GM18499 (cell line): ENCODE data around the gene TMEM131L.
"Not testable (repeated sequence)": the region's sequence is repeated elsewhere in the genome, so short reads cannot be mapped to it uniquely, and the experiment has no call there.

Experiments used
- ATAC-seq: cut with Tn5 transposase; IDR thresholded peaks from one replicate; pipeline ENCODE4 v1.9.1; 2021; ENCODE audit warnings: moderate number of reproducible peaks; ENCODE audit not compliant: insufficient read depth, unreplicated experiment

Gene TMEM131L

DNA sequence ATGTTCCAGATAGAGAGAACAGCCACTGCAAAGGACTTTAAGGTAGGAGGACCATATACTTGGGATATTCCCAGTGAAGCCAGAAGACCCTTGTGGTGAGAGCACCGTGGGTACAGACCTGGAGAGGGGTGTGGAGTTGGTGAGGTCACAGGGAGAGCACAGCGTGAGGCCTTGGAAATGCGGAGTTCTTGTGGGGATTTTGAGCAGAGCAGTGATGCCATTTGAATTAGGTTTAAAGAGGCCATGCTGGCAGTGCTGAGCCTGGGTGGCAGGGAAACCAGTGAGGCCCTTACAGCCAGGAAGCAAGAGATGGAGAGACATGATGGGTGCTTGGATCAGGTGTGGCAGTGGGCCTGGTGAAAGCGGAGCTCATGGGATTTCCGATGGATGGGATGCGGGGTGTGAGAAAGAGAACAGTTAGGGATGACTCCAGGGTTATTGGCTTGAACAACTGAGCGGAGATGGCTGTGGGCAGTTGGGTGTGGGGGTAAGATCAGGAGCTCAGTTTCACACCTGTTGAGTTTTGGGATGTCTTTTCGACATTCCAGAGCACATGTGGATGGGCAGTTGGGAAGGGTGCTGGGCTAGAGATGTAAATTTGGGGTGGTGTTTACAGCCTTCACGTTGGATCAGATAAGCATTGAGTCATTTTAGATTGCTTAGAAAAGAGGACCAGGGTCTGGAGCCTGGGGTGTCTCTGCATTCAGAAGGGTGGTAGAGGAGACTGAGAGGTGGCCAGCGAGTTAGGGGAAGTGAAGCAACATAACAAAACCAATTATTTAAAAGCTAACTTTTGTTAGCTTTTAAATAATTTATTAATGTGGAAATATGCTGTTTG is 68.9 kb downstream of the TMEM131L start:
- no peak for ATAC-seq

DNA sequence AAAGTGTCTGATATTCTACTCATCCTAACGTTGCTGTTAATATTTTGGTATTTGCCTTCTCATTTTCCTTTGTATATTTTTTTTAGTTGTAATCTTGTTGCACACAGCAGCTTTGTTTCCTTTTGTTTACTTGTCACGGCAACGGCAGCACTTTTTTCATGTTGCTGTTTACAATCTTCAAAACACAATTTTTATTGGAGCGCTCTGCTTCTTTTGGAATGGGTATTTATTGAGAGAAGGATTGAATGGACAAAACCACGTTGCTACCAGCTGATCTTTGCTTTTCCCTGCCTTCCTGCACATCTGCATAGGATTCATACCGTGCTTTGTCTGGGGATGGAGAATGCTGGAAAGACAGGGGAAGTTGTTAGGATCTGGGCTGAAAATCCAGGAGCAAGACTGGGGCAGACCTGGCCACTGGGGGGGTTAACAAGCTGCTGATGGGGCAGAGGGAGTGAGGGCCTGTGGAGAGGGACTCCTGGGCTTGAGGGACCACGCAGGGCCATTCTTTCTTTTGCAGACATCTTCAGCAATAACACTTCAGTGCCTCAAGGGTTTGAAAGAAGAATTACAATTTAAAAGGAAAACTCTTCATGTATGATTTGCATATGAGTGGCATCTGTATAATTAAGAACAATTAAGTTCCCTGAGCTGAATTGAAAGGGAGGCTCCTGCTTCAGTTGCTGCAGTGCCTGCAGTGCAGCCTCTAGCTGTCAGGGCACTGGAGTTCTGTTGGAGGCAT is 69.8 kb downstream of the TMEM131L start:
- ATAC-seq = no peak

- ATAC-seq = no peak
Measured at GRCh38 chr4:153537493-153537960, 71.4 kb downstream of the TMEM131L start.

DNA sequence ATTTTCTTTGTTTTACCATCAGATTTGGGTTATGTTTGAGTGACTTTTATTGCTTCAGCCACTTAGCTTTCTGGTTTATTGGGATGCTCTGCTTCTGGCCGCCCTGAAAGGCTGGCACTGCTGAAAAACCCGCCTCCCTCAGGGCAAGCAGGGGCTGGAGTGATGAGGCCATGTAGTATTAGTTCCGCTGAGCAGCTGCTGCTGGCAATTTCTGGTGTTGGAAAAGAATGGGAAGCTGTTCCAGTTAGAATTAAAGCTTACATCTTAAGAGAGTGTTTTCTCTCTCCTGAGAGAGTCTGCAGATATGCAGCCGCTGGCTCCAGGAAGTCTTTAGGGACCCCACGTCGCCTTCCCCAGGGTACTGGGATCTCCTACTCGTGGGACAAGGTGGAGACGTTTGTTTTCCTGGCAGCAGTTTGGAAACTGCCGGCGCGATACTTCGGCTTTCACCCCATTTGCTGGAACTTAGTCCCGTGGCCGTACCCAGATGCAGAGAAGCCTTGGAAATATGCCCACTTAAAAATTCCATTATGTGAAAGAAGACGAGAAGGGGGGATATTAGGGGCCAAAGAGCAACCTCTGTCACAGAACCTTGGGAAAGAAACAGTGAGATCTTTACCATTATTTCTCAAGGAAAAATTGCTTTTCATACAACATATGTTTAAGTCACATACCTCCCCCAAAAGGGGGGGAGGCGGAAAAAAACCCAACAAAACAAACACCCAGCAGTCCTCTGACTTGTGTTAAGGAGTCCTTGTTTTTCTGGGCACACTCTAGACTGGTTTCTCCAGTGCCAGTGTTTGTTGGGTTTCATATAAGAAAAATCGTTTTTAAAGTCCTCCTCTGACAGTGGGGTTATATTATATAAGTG is 72.6 kb downstream of the TMEM131L start:
- no peak for ATAC-seq

DNA sequence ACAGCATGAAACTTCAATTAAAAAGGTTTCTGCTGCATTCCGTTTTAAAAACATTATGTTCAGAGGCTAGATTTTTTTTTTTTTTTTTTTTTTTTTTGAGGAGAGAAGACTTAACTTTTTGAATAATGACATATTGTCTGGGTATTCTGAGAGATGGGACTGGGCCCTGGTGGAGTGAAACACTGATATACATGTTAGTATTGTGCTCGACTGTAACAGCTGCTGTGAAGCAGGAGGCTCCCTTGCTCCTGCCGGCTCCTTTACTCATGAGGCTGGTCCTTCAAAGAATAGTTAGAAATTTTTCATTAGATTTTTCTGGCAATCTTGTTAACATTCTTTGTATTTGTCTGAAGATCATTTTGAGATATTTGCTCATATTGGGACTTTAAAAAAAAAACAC is 73.3 kb downstream of the TMEM131L start:
- no peak for ATAC-seq

DNA sequence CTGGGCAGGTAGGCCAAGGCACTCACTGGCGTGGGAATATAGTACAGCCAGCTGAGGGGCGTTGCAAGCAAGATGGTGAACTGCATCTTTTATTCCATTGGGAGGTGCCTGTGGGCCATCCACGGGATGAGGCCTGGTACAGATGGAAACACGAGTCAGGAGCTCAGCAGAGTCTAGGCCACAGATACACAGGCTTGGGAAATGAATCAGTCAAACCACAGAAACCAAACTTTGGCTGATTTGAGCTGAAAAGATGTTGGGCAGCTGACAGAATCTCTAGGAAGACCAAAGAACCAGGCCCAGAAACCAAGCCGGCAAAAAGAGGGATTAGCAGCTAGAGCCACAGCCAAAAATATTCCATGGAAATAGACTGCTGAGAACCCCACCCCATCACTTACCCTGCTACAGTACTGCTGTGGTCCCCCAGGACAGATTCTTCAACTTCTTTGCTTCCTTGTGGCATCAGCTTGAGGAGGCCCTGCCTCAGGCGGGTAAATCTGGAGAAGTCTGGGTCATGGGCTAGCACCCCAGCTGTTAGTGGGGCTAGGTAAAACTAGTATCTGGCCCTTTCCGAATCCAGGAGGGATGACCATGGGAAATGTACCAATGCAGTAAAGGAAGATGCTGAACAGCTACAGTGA is 75.4 kb downstream of the TMEM131L start:
- no peak for ATAC-seq

GRCh38 chr4:153542131-153542530 is 76.0 kb downstream of the TMEM131L start:
- no peak for ATAC-seq

GRCh38 chr4:153542834-153543233 is 76.7 kb downstream of the TMEM131L start:
- ATAC-seq = no peak

DNA sequence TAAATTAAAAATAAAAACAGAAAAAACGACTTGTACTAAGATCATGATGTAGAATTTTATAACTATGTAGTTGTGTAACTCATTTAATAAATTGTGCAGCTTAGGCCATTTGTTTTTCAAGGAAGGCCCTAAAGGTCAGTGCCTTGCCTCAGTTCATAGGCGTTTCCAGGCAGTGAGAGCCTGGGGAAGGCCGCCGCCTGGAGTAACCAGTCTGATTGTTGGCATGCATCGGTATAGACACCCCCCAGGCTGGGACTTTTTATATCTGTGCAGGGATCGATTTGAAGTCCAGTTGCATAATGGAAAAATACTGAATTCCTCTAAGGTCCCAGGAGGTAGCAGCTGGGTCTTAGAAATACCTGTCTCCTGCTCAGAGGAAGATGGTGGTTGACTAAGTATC is 77.2 kb downstream of the TMEM131L start:
- ATAC-seq = no peak

DNA sequence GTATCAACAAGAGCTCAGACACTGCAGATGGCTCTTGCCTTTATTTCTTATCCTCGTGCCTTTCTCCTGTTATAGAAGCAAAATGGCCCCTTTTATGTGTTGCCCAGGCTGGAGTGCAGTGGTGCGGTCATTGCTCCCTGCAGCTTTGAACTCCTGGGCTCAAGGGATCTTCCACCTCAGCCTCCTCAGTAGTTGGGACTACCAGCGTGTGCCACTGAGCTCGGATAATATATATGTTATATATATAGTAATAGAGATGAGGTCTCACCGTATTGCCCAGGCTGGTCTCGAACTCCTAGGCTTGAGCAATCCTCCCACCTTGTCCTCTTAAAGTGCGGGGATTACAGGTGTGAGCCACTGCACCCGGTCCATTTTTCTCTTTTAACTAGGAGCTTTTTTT is 79.7 kb downstream of the TMEM131L start:
- no peak for ATAC-seq

DNA sequence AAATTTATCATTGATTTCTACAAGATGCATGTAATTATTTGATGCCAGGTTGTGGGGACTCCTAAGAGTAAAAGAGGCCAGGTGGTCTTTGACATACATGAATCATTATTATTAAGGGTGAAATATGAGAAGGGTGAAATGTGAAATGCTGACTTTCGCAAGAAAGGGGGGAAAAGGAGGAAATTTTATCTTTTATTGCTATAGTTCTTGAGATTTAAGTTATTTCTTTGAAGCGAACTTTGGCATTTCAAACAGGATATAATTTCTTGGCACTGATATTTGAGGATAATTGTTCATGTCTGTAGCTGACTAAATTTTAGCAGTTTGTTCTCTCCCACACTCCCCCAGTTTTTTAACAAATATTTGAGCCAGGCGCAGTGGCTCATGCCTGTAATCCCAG is 80.1 kb downstream of the TMEM131L start:
- no peak for ATAC-seq

DNA sequence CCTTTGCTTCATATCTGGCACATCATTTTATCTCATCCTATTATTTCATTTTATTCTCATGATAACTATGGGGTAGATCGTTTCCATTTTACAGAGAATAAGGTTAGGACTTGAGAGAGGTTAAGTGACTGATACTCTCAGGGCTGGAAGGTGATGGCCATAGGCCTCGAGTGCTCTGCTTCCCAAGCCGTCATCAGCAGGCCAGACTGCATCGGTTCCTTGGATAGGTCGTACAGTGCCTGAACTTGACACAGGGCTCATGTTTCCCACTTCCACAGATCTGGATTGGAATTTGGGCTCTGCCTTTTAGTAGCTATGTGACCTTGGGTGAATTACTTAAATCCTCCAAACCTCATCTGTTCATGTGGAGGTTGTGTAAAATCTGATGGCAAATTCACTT is 81.4 kb downstream of the TMEM131L start:
- ATAC-seq = no peak

GRCh38 chr4:153548907-153549306 is 82.7 kb downstream of the TMEM131L start:
- ATAC-seq = not testable (repeated sequence)

DNA sequence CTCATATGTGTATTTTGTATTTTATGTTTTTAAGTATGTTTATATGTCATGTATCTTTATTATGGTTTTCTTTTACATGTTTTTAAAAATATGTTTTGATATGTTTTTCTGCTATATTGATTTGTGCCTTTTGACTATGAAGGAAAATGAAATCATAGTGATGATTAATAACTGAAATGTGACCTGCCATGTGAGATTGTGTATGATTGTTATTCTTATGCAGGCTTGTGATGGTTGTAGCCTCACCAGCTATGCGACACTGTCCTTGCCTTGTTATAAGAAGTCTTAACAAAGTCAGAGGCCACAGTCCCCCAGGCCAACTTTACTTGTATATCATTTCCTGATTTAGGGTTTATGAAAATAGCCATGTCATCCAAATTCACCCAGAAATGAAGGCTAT is 83.2 kb downstream of the TMEM131L start:
- ATAC-seq = no peak

DNA sequence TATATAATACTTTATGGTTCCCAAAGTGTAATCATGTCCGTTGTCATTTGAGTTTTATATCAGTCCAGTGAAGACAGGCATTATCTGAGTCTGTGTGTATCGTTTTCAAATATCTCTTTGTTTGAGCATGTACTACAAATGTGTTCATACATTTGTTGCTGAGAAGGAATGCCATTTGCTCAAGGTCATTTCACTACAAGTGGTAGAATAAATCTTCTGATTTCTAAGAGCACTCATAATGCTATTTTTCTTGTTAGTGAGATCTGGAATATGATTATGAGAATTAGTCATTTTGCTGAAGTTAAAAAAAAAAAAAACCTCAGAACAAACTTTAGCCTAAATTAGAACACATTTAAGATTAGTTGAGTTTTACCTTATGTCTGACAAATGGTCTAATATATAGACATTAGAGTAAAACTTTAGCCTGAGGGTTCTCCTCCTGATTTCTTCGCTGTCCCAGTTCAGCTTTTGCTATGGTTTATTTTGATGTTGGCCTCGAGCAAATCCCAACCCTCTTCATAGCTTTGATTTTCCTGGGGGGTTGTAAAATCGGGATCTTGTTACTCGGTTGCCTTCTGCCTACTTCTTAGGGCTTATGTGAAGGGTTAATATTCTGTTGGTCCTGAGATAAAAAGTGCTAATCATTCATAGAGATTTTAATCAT is 87.1 kb downstream of the TMEM131L start:
- ATAC-seq = no peak

DNA sequence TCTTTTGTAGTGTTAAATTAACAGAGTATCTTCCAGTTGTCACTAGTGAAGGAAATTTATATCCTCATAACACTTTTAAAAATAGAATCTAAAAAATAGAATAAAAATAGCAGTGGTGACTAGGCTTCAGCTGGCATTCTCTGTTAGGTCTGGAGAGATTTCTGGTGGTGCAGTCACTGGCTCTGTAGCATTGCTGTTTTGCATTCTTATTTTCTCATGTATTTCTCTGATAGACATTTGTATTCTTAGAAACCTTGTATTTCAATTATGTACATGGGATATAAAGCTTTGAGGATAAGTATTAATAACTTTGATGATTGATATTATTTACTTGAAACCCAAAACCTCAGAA is 87.6 kb downstream of the TMEM131L start:
- no peak for ATAC-seq

- no peak for ATAC-seq
Measured at GRCh38 chr4:153555730-153556434, 89.7 kb downstream of the TMEM131L start.

GRCh38 chr4:153556435-153556815 is 90.3 kb downstream of the TMEM131L start:
- no peak for ATAC-seq

DNA sequence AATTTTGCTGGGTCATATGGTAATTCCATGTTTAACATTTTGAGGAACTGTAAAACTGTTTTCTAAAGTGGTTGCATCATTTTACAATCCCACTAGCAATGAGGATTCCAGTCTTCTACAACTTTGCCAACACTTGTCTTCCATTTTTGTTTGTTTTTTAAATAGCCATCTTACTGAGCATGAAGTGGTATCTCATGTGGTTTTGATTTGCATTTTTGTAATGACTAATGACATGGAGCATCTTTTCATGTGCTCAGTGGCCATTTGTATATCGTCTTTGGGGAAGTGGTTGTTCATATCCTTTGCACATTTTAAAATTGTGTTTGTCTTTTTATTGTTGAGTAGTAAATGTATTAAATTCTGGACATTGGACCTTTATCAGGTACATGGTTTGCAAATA is 94.7 kb downstream of the TMEM131L start:
- ATAC-seq = no peak
